ENCODE data around the gene PRTFDC1. TPM values are rescaled to one million over a fixed set of nuclear protein-coding genes. Genes with fewer than 3 reads are reported as not detected.

PRTFDC1 gene
- total and polyA plus RNA-seq, 8 donors, result 1.2 to 21.6 (median 12.4) TPM; not detected in 1

DNA sequence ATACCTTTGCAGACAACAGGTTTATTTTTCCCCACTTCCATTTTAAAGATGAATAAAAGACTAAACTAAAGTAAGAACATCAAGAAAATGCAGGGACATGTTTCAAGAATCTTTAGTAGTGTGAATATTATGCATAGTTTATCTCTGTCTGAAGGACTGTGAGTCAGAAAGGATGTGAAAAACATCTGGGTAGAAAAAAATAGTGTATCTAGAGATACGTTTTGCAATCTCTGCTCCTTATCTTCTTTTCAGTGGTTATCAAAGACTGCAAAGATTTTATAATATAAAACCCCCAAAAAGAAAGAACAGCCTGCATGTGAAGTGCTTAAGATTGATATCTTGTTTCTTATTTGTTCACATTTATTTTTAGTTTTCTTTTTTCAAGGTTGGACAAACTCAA, 126.9 kb downstream of the PRTFDC1 start:
- Histone ChIP-seq H3K4me3 (no peak overlapping the region), H3K27ac (no peak overlapping the region), H3K36me3 (no peaks in the 10 kb centered on the region), H3K4me1 (peaks cover 0 to 4% (median 0%) of the 10 kb centered on the region in 4 donors), H3K27me3 (no peaks in the 10 kb centered on the region), H3K9me3 (no peaks in the 10 kb centered on the region)
- WGBS, 5 donors, result 2 to 9% (median 7%) methylated on average over 1 of the region's 1 CpG
- DNase-seq, result no peak
- TF ChIP-seq, protein P1, sequence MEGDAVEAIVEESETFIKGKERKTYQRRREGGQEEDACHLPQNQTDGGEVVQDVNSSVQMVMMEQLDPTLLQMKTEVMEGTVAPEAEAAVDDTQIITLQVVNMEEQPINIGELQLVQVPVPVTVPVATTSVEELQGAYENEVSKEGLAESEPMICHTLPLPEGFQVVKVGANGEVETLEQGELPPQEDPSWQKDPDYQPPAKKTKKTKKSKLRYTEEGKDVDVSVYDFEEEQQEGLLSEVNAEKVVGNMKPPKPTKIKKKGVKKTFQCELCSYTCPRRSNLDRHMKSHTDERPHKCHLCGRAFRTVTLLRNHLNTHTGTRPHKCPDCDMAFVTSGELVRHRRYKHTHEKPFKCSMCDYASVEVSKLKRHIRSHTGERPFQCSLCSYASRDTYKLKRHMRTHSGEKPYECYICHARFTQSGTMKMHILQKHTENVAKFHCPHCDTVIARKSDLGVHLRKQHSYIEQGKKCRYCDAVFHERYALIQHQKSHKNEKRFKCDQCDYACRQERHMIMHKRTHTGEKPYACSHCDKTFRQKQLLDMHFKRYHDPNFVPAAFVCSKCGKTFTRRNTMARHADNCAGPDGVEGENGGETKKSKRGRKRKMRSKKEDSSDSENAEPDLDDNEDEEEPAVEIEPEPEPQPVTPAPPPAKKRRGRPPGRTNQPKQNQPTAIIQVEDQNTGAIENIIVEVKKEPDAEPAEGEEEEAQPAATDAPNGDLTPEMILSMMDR (IDR thresholded peaks at IDR 0.05), result no peak
- TF ChIP-seq POLR2A (IDR thresholded peaks at IDR 0.05), result no peak
- TF ChIP-seq POLR2AphosphoS5 (IDR thresholded peaks at IDR 0.05), result no peak
- no peak for TF ChIP-seq EP300 (IDR thresholded peaks at IDR 0.05)
- intact Hi-C loops (cut with DNase I; ENCODE audit: low total_unique reads), result no loop called here

DNA sequence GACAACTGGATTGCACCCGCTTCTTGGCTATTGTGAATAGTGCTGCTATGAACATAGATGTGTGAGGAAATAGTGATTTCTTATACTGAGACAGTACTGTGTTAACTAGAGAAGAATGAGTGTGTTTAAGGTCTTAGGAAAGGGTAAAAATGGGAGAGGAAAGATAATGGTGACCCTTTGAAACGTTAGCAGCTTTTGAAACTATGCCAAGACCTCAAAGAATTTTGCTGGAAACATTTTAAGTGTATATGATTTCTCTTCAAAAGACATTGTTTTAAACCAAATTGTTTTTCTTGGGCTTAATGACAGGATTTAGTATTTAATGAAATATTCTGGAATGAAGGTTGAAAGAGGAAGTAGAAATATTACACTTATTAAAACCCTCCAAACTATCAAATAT, 127.9 kb downstream of the PRTFDC1 start:
- 46 to 58% (median 55%) methylated on average over 2 of the region's 2 CpGs for WGBS, 5 donors
- Histone ChIP-seq H3K36me3 (no peaks in the 10 kb centered on the region), H3K27ac (no peak overlapping the region), H3K9me3 (no peaks in the 10 kb centered on the region), H3K27me3 (no peaks in the 10 kb centered on the region), H3K4me1 (peaks cover 0 to 4% (median 0%) of the 10 kb centered on the region in 4 donors), H3K4me3 (no peak overlapping the region)
- intact Hi-C loops (cut with DNase I; ENCODE audit: low total_unique reads), result no loop called here
- no peak for DNase-seq
- TF ChIP-seq POLR2AphosphoS5 (IDR thresholded peaks at IDR 0.05) (no peak), POLR2A (IDR thresholded peaks at IDR 0.05) (no peak), EP300 (IDR thresholded peaks at IDR 0.05) (no peak)
- TF ChIP-seq, protein P1 (IDR thresholded peaks at IDR 0.05), result no peak

DNA sequence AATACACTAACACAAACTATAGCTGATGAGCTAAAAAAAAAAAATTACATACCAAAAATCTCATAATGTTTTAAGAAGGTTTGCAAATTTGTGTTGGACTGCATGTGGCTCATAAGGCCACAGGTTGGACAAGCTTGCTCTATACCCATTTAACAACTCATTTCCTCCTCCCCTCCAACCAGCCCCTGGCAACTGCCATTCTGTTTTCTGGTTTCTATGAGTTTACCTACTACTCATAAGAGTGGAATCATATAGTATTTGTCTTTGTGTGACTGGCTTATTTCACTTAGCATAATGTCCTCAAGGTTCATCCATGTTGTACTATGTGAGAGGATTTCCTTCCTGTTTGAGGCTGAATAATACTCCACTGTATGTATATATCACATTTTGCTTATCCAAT, 128.3 kb downstream of the PRTFDC1 start:
- Histone ChIP-seq H3K27me3 (no peaks in the 10 kb centered on the region), H3K27ac (no peak overlapping the region), H3K36me3 (no peaks in the 10 kb centered on the region), H3K4me1 (peaks cover 0 to 4% (median 0%) of the 10 kb centered on the region in 4 donors), H3K9me3 (no peaks in the 10 kb centered on the region), H3K4me3 (no peak overlapping the region)
- no peak for DNase-seq
- TF ChIP-seq EP300 (IDR thresholded peaks at IDR 0.05) (no peak), POLR2A (IDR thresholded peaks at IDR 0.05) (no peak), POLR2AphosphoS5 (IDR thresholded peaks at IDR 0.05) (no peak)
- TF ChIP-seq, protein P1 (IDR thresholded peaks at IDR 0.05), result no peak
- intact Hi-C loops (cut with DNase I; ENCODE audit: low total_unique reads), result no loop called here

DNA sequence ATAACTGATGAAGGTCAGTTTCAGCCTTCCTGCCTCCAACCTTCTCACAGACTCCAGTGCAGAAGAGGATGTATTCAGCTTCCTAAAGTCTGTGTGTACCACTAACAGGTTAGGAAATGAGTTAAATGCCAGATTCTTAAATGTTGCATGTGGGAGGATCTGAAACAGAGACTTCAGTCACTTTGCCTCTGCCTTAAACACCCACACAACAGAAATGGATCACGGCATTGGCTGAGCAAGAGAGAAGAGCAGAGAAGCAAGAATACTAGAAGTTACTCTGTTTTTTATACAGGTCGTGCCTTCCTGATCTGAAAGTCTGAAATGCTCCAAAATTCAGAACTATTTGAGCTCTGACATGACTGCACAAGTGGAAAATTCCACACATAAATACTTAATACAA, 129.8 kb downstream of the PRTFDC1 start:
- intact Hi-C loops (cut with DNase I; ENCODE audit: low total_unique reads), result no loop called here

More for the DNA sequence above, 129.8 kb downstream of the PRTFDC1 start:
- 71 to 88% (median 79%) methylated on average over 2 of the region's 2 CpGs for WGBS, 5 donors
- DNase-seq, result no peak
- Histone ChIP-seq H3K4me1 (peaks cover 0 to 4% (median 0%) of the 10 kb centered on the region in 4 donors), H3K36me3 (no peaks in the 10 kb centered on the region), H3K27me3 (no peaks in the 10 kb centered on the region), H3K27ac (no peak overlapping the region), H3K9me3 (no peaks in the 10 kb centered on the region), H3K4me3 (no peak overlapping the region)
- TF ChIP-seq POLR2A (IDR thresholded peaks at IDR 0.05), result no peak
- TF ChIP-seq, protein P1 (IDR thresholded peaks at IDR 0.05), result no peak
- no peak for TF ChIP-seq EP300 (IDR thresholded peaks at IDR 0.05)
- TF ChIP-seq POLR2AphosphoS5 (IDR thresholded peaks at IDR 0.05), result no peak
